Measurements from ENCODE around the gene SYT3.
"Not testable (repeated sequence)": the region's sequence is repeated elsewhere in the genome, so short reads cannot be mapped to it uniquely, and the experiment has no call there.

Gene SYT3

DNA sequence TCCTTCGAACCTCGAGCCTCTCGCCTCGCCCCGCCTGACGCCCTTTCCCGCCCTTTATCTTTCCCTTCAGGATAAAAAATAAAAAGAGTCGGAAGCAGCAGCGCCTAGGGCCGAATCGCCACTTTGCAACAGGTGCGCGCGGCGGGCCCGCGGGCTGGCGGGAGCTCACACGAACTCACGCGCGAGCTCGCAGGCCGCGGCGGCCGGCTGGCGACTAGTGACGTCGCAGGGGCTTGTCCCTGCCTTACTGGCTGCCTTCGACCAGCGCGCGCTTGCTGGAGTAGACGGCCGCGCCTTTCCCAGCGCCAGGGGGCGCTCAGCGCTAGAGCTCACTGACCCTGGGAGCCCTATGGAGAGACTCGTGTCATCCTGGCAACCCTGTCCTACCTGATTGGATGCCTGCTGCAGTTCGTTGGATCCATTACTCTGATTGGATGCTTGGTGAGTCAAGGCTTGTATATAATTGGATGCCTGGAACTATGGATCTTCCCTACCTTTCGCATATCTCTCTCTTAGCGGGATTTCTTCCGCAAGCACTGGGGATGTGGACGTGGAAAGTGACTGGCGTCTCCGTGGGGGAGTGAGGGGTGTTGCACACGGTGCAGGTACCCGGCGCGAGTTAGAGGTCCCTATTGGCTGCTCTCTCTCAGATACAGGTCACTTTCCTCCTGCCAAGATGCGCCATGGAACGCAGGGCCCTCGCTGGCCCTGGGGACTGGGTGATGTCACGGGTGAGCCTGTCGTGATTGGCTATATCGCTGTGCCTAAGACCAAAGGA lies 33.4 kb downstream of the SYT3 start:
- in situ Hi-C loops (cut with MboI; ENCODE audit: low sequenced_read_pairs) = not testable (repeated sequence)

GRCh38 chr19:50604264-50605073 lies 35.2 kb downstream of the SYT3 start:
- in situ Hi-C loops (cut with MboI; ENCODE audit: low sequenced_read_pairs) = not testable (repeated sequence)

DNA sequence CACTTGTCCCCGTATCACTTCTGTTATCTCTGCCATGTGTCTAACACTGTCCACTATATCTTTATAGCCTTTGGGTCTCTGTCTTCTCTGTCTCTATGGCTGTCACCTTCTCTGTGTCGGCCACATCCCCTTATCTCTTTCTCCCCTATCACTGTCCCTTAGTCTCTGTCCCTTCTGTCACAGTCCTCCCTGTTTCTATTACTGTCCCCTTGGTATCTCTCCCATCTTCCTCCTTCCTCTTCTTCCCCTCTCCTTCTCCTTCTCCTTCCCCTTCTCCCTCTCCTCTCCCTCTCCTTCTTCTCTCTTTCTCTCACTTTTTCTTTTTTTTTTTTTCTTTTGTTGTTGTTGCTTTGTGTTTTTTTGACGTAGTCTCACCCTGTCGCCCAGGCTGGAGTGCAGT lies 36.7 kb downstream of the SYT3 start:
- in situ Hi-C loops (cut with MboI; ENCODE audit: low sequenced_read_pairs) = no loop called here

- in situ Hi-C loops (cut with MboI; ENCODE audit: low sequenced_read_pairs) = no loop called here
These were observed 37.2 kb downstream of the SYT3 start for GRCh38 chr19:50602496-50602895.

GRCh38 chr19:50602089-50602422 lies 37.6 kb downstream of the SYT3 start:
- in situ Hi-C loops (cut with MboI; ENCODE audit: low sequenced_read_pairs) = no loop called here

- in situ Hi-C loops (cut with MboI; ENCODE audit: low sequenced_read_pairs) = no loop called here
These were observed 38.1 kb downstream of the SYT3 start for GRCh38 chr19:50601407-50602088.

DNA sequence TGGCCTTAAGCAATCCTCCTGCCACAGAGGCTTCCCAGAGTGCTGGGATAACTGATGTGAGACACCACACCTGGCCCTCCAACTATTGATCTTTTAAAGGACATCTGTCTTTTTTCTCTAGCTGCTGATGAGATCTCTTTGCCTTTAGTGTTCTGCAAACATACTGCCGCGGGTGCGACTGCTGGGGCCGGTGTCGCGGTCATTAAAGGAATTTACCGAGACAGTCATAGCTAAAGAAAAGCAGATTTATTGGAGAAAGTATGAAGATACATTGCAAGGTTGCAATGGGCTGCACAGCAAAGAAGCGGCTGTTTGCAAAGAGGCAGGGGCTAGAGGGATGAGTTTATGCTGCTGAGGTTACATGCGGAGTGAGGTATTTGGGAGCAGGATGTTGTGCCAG lies 40.3 kb downstream of the SYT3 start:
- in situ Hi-C loops (cut with MboI; ENCODE audit: low sequenced_read_pairs) = no loop called here

- in situ Hi-C loops (cut with MboI; ENCODE audit: low sequenced_read_pairs) = no loop called here
These were observed 49.5 kb downstream of the SYT3 start for GRCh38 chr19:50590191-50590590.

- in situ Hi-C loops (cut with MboI; ENCODE audit: low sequenced_read_pairs) = not testable (repeated sequence)
These were observed 57.7 kb downstream of the SYT3 start for GRCh38 chr19:50581795-50582660.

GRCh38 chr19:50580970-50581634 lies 58.6 kb downstream of the SYT3 start:
- in situ Hi-C loops (cut with MboI; ENCODE audit: low sequenced_read_pairs) = no loop called here

DNA sequence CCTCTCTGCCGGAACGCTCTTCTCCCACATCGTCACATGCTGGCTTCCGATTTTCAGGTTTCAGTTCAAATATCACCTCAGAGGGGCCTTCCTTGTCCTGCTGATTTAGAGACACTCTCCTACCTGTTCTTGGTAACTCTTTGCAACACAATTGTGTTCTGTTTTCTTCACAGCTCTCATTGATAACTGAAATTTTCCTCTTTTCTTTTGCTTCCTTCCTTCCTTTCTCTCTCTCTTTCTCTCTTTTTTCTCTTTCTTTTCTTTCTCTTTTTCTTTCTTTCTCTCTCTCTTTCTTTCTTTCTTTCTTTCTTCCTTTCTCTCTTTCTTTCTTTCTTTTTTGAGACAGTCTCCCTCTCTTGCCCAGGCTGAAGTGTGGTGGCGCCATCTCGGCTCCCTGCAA lies 59.4 kb downstream of the SYT3 start:
- in situ Hi-C loops (cut with MboI; ENCODE audit: low sequenced_read_pairs) = no loop called here

DNA sequence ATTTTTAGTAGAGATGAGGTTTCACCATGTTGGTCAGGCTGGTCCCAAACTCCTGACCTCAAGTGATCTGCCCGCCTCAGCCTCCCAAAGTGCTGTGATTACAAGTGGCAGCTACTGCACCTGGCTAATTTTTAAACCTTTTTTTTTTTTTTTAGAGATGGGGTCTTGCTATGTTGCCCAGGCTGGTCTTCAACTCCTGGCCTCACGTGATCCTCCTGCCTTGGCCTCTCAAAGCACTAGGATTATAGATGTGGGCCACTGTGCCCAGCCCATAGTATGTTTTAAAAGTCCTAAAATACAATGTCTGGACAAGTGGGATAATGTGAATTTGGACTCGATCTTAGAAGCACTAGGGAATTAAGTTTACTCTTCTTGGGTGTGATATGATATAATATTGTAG lies 62.9 kb downstream of the SYT3 start:
- in situ Hi-C loops (cut with MboI; ENCODE audit: low sequenced_read_pairs) = not testable (repeated sequence)

DNA sequence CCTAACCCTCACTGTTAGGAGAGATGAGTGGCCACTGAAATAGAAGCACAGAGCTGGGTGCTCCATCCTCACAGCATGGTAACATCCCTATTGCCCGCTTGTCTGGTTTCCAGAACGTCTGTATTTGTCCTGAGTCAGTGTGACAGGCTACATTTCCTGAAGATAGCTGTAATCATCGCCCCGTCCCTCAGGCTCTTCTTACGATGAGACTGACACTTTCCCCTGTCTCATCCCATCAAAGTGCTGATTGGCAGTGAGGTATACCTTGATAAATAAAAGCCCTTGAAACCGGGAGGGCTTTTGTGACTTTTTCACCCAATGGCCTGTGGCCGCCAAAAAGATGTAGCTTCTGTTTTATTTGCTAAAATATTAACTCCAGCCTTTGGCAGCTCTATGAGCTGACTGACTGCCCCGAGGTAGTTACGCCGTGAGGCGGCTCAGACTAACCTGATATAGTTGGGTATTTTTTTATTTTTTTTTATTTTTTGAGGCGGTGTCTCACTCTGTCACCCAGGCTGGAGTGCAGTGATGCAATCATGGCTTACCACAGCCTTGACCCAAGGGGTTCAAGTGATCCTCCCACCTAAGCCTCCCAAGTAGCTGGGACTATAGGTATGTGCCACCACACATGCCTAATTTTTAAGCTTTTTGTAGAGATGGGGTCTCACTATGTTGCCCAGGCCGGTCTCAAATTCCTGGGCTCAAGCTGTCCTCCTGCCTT lies 65.8 kb downstream of the SYT3 start:
- in situ Hi-C loops (cut with MboI; ENCODE audit: low sequenced_read_pairs) = no loop called here

Measured in HL-60/S4 treated with retinoic acid at 250 ng/mL for 4 days and 3 days (cell line).